ENCODE data around the gene TTC13.
"Not testable (repeated sequence)": the region's sequence is repeated elsewhere in the genome, so short reads cannot be mapped to it uniquely, and the experiment has no call there.

TTC13 gene

GRCh38 chr1:230978491-230979388, at the start of gene TTC13, which contains the start of gene ARV1:
Gene TTC13 (minus strand): TSS chr1:230978861. CDS start chr1:230978830, 31 bp downstream.
Gene ARV1 (plus strand): TSS chr1:230979094. CDS start chr1:230979106, 12 bp downstream.
- DNase-seq = peak; percentile 98

GRCh38 chr1:231027971-231028370, 49.3 kb upstream of the TTC13 start:
- DNase-seq = no peak

GRCh38 chr1:231027136-231027925, 48.7 kb upstream of the TTC13 start:
- DNase-seq = no peak

- DNase-seq = no peak
Observed at GRCh38 chr1:231026576-231026975, 47.9 kb upstream of the TTC13 start.

GRCh38 chr1:231023150-231023549, 44.5 kb upstream of the TTC13 start:
- DNase-seq = no peak

- DNase-seq = not testable (repeated sequence)
Observed at GRCh38 chr1:231022543-231022942, 43.9 kb upstream of the TTC13 start.

- no peak for DNase-seq
Observed at GRCh38 chr1:231021540-231022031, 42.9 kb upstream of the TTC13 start.

- DNase-seq = no peak
Observed at GRCh38 chr1:231020816-231021215, 42.2 kb upstream of the TTC13 start.

- no peak for DNase-seq
Observed at GRCh38 chr1:231020139-231020601, 41.5 kb upstream of the TTC13 start.

GRCh38 chr1:231019711-231020110, 41.0 kb upstream of the TTC13 start:
- DNase-seq = no peak

- DNase-seq = no peak
Observed at GRCh38 chr1:231016966-231017365, 38.3 kb upstream of the TTC13 start.

GRCh38 chr1:231016234-231016633, 37.6 kb upstream of the TTC13 start:
- no peak for DNase-seq

GRCh38 chr1:231013391-231014015, 34.8 kb upstream of the TTC13 start:
- no peak for DNase-seq

GRCh38 chr1:231011963-231012362, 33.3 kb upstream of the TTC13 start:
- DNase-seq = no peak

GRCh38 chr1:231011360-231011759, 32.7 kb upstream of the TTC13 start:
- DNase-seq = no peak

GRCh38 chr1:231007535-231007934, 28.9 kb upstream of the TTC13 start:
- not testable (repeated sequence) for DNase-seq

- no peak for DNase-seq
Observed at GRCh38 chr1:231001892-231002291, 23.2 kb upstream of the TTC13 start.

GRCh38 chr1:231000639-231001038, 22.0 kb upstream of the TTC13 start:
- DNase-seq = no peak

- DNase-seq = no peak
Observed at GRCh38 chr1:231000201-231000600, 21.5 kb upstream of the TTC13 start.

- no peak for DNase-seq
Observed at GRCh38 chr1:230994860-230995259, 16.2 kb upstream of the TTC13 start.

GRCh38 chr1:230992100-230992774, 13.6 kb upstream of the TTC13 start:
- DNase-seq = no peak

- DNase-seq = no peak
Observed at GRCh38 chr1:230987448-230987847, 8.8 kb upstream of the TTC13 start.

Data from NCI-H1436 treated with DMSO at 0.1 percent for 48 hours (cell line).